B cell (primary cell): Measurements from ENCODE around the gene KLHL33.

Experiments
- EZH2 ChIP-seq: IDR thresholded peaks from 2 replicates; pipeline ENCODE4 v1.6.1; 2012; ENCODE audit warnings: borderline replicate concordance, low read depth, mild to moderate bottlenecking, moderate library complexity, low read length; ENCODE audit not compliant: insufficient read depth, poor library complexity, severe bottlenecking
- TF ChIP-seq, protein P1 (sequence below): fragments of 200-600 bp; IDR thresholded peaks from one replicate; pipeline ENCODE4 v1.8.0; 2022; ENCODE audit warnings: antibody characterized with exemption, mild to moderate bottlenecking

DNA sequence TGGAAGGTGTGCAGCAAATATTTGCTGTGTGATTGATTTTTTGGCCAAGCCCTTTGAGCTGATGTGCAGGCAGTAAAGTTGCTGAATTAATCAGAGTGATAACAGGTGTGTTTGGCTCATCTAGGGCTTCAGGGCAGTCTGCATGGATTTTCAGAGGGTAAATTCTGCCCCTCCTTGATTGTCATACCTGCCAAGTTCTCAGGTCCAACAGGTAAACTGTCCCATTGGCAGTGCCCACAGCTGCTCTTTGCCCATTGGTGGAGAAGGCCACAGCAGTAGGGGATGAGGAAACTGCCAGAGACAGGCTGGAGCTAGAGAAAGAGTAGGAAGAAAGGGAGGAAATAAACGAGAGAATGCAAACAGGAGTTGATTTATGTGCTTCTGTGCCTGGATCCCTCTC, 56.2 kb downstream of the KLHL33 start:
- TF ChIP-seq, protein P1, sequence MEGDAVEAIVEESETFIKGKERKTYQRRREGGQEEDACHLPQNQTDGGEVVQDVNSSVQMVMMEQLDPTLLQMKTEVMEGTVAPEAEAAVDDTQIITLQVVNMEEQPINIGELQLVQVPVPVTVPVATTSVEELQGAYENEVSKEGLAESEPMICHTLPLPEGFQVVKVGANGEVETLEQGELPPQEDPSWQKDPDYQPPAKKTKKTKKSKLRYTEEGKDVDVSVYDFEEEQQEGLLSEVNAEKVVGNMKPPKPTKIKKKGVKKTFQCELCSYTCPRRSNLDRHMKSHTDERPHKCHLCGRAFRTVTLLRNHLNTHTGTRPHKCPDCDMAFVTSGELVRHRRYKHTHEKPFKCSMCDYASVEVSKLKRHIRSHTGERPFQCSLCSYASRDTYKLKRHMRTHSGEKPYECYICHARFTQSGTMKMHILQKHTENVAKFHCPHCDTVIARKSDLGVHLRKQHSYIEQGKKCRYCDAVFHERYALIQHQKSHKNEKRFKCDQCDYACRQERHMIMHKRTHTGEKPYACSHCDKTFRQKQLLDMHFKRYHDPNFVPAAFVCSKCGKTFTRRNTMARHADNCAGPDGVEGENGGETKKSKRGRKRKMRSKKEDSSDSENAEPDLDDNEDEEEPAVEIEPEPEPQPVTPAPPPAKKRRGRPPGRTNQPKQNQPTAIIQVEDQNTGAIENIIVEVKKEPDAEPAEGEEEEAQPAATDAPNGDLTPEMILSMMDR = no peak
- TF ChIP-seq EZH2 = no peak
